Measurements from ENCODE around the gene SLC47A1.
A peak's percentile ranks its signal among the peaks of the same experiment; 100 is the strongest.
"Not testable (repeated sequence)": the region's sequence is repeated elsewhere in the genome, so short reads cannot be mapped to it uniquely, and the experiment has no call there.

Gene SLC47A1

DNA sequence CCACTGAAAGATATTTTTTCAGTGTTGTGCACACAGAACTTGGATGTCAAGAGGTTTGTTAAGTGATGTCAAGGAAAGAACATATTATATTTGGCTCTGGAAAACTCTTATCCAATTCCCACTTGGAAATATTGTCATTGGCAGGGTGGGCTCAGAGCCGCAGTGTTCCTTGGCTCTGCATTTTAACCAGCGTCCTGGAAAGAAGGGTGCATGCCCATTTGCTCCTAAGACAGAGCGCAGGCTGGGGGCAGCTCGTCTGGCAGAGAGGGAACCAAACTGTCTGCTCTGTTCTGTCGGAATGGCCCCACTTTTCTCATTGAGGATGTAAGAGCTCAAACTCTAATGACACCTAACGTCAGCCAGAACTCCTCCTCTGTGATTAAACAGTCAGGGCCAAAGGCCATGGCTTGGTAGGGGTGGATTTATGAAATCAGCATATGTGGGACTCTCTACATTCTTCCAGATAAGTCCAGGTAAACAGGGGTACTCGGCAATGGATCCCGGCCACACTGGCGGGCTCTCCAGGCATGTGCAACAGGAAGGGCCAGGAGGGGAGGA is 18.0 kb downstream of the SLC47A1 start:
- no peak for DNase-seq (ENCODE audit: low read depth)

- DNase-seq (ENCODE audit: low read depth), result no peak
These were observed 19.4 kb downstream of the SLC47A1 start for GRCh38 chr17:19553036-19553435.

GRCh38 chr17:19554393-19554792 is 20.7 kb downstream of the SLC47A1 start:
- no peak for DNase-seq (ENCODE audit: low read depth)

DNA sequence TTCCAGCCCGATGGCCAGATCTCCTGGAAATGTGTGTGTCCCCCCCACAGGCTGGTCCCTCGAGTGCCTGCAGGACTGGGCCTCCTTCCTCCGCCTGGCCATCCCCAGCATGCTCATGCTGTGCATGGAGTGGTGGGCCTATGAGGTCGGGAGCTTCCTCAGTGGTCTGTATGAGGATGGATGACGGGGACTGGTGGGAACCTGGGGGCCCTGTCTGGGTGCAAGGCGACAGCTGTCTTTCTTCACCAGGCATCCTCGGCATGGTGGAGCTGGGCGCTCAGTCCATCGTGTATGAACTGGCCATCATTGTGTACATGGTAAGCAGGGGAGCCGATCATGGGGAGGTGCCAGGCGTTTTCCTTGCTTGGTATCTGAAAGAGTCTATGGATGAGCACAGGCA is 22.1 kb downstream of the SLC47A1 start:
- no peak for DNase-seq (ENCODE audit: low read depth)

GRCh38 chr17:19558946-19559345 is 25.3 kb downstream of the SLC47A1 start:
- DNase-seq (ENCODE audit: low read depth), result no peak

- DNase-seq (ENCODE audit: low read depth), result no peak
These were observed 28.2 kb downstream of the SLC47A1 start for GRCh38 chr17:19561697-19562318.

DNA sequence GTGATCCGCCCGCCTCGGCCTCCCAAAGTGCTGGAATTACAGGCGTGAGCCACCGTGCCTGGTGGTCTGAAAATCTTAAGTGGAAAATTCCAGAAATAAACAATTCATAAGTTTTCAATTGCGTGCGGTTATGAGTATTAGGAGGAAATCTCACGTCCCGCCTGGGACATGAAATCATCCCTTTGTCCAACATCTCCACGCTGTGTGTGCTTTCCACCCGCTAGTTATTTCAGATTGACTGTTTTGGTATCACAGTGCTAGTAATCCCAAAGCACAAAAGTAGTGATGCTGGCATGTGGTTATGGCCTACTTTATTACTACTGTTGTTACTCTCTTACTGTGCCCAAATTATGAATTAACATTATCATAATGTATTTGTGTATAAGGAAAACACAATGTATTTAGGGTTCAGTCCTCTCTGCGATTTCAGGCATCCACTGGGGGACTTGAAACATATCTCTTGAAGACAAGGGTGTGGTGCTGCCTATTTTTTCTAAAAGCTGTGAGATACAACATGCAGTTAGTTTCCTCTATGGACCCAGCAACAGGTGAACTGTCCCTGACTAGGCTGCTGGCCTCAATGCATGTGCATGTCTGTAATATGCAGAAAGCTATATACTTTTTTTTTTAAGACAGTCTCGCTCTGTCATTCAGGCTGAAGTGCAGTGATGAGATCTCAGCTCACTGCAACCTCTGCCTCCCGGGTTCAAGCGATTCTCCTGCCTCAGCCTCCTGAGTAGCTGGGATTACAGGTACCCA is 32.3 kb downstream of the SLC47A1 start:
- no peak for DNase-seq (ENCODE audit: low read depth)

DNA sequence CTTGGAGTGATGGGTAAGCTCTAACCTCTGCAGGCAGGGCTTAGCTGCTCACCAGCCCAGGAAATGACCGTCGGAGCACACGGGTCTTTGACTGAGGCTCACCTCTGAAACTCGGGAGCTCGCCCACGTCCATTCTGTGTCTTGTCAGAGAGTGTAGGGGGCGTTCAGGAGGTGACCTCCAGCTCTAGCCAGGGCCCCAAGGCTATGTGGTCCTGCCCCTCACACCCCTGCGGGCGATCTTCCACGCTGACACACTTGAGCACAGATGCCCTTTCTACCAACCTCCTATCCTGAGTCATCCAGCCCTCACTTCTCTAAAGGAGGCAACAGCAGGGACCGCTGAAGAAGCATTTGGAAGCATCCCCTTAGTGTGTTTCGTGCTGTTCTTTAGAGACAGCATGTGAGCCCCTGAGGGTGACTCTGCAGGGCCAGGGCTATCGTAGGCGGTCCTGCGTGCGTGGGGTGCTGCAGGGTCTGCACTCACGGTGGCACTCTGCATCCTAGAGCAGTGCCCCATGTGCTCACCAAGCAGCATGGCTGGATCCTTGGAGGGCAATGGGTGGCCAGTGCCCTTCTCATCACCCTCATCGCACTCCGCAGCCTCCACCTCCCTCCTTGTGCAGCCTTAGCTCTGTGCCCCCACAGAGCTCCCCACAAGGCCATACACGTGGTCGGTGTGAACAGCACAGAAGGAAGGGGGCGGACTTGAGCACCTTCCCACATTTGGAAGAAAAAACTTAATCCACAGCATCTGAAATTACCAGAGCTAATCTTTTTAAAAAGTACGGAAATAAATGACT is 33.8 kb downstream of the SLC47A1 start:
- no peak for DNase-seq (ENCODE audit: low read depth)

GRCh38 chr17:19568016-19568350 is 34.3 kb downstream of the SLC47A1 start:
- no peak for DNase-seq (ENCODE audit: low read depth)

DNA sequence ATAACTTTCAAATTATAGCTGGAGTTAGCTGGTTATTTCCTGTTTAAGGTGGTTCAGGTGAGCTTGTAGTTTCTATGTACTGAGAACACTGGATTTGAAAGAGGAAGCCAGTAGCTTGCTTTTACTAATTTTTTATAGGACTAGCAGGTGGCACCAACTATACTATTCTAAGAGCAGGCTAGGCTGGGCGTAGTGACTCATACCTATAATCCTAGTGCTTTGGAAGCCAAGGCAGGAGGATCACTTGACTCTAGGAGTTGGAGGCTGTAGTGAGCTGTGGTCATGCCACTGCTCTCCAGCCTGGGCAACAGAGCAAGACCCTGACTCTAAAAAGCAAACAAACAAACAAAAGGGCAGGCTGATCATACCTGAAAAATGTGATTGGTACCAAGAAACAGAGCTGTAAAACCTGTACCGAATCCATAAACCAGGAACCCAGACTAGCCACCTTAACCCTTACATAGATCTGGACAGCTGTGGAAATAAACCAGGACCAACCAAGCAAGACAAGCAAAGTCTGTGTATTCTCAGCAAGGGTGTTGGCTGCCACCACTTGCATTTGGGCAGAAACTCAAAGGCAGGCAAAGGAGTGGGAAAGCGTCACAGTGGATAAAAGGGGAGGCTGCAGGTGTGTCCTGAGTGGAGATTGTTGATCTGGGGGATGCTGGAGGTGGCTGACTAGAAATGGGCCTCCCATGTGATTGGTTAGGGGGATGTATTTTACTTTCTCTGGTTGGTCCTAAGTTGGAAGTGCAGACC is 36.3 kb downstream of the SLC47A1 start:
- no peak for DNase-seq (ENCODE audit: low read depth)

DNA sequence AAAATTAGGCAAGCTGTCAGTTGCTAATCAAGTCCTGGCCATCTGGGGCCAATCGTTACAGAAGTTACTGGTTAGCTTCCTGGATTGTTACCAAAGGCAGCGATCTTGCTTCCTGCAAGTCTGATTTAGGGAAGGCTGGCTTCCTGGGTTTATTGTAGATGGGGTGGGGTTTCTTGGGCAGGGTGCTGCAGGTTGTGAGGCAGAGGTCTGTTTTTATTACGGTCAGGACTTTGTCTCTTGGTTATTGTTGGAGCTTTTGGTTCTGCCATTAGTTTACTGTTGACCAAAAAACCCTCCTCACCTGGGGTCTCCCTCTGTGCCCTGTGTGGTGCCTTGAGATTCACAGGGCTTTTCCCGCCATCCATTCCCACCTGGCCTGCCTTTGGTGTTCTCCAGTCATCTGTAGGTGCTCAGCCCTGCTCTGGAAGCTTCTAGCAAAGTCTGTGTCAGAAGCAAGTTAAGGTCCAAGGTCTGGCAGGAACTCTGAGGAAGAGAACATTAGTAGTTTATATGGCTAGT is 36.9 kb downstream of the SLC47A1 start:
- DNase-seq (ENCODE audit: low read depth), result no peak

- DNase-seq (ENCODE audit: low read depth), result peak; percentile 8
These were observed 39.4 kb downstream of the SLC47A1 start for GRCh38 chr17:19573075-19573474.

DNA sequence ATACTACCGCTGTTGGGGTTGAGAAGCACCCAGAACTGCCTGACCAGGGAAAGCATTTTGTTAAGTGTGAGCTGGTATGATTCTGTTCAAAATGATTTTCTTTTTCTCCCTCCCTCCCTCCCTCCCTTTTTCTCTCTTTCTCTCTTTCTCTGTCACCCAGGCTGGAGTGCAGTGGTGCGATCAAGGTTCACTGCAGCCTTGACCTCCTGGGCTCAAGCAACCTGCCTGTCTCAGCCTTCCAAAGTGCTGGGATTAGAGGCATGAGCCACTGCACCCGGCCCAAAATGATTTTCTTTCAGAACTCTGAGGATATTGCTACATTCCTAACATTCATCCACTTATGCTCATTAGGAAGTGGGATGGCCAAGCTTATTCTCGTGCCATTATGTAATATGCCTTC is 41.3 kb downstream of the SLC47A1 start:
- DNase-seq (ENCODE audit: low read depth), result no peak

DNA sequence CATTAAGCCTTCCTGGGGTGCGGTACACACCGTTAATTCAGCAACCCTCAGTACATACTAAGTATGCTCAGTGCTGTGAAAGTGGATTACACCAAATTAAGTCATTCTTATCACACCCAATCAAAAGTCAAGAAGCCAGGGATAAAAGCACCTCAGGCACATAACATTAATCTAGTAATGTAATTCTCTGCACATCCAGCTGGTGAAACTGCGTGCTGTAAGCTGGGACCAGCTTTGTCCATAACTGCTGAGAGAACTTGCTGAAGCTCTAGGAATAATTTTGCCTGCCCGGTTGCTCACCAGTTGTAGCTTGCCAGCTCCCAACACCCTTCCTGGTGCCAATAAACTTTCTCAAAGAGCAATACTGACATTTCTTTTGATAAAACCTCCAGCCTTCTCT is 44.9 kb downstream of the SLC47A1 start:
- DNase-seq (ENCODE audit: low read depth), result no peak

DNA sequence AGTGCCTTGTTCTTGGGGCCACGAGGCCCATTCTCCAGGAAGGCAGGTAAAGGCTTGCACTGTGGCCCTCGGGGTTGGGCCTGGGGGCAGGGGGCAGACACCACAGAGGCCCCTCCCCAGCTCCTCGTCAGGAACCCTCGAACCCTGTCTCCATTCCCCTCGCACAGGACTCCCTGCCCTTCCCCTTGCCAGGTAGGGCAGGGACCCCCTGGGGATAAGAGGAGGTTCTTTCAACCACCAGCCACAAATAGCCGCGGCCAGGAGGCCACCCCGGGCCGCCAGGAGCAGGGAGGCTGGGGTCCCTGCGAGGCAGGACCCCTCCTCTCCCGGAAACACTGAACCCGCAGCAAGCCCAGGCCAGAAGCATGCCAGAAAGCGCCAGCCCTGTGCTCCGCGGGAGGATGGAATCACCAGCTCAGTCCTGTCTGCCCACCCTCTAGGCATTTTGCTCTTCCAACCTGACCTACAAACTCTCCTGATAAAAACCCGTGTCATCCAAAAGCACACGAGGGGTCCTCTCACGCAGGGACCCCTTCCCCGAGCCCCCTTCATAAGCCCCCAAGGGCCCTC is 45.6 kb downstream of the SLC47A1 start:
- no peak for DNase-seq (ENCODE audit: low read depth)

- no peak for DNase-seq (ENCODE audit: low read depth)
These were observed 46.4 kb downstream of the SLC47A1 start for GRCh38 chr17:19579867-19580565.

GRCh38 chr17:19580566-19580920 is 46.9 kb downstream of the SLC47A1 start:
- DNase-seq (ENCODE audit: low read depth), result not testable (repeated sequence)

DNA sequence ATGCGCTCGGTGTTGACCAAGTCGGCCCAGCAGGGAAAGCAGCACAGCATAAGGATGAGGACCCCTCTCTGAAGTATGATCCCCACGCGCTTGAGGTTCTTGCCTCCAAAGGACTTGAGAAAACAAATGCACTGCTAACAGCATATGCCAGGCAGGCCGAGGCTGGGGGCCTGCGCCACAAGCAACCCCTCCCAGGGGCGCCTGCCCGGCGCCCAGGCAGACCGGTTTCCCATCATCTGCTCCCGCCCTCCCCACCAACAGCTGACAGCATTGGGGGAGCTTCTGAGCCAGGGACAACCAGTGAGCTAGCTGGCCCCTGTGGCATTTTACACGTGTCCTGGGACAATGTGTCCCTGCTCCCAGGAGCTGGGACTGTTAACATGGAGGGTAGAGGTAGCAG is 48.5 kb downstream of the SLC47A1 start:
- not testable (repeated sequence) for DNase-seq (ENCODE audit: low read depth)

DNA sequence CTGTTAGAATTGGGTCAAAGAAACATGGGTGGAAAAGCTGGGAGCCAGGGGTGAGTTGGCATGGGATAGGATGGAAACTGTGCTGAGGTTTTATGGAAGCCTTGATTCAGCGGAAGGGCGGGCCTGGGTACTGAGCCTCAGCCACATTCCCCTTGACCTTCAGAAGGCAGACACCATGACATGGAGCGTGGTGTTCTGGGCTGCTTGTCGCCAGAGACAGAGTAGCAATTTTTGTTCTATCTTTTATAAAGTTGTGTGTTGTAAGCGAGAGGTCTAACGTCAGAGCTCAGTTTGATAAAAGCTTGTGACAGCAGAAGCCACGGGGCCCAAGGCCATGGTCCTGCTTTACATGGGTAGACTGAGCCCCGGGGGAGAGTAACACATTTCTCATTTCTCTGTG is 50.2 kb downstream of the SLC47A1 start:
- DNase-seq (ENCODE audit: low read depth), result no peak

DNA sequence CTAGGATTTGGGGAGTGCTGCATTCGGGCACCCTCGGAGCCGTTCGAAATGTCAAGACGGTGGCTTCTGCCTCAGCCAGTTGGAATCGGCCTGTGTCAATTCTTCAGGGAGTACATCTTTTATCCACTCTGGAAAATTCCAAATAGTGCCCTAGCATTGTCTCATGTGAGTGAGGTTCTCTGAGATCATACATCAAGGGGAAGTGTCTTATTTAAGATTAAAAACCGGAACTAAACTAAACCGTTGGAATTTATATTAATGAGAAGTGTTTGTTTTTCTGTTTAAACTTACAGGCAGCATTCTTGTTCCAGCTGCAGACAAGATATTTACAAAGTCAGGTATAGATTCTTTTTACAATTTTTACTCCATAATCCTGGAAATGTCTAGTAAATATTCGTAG is 56.8 kb downstream of the SLC47A1 start:
- DNase-seq (ENCODE audit: low read depth), result no peak

Data from non-pigmented ciliary epithelial cell (primary cell).